Stimulated activated naive CD8-positive, alpha-beta T cell treated with anti-CD3 and anti-CD28 coated beads, Interleukin-15, Interleukin-2, amounts not matched to agents 100 U/mL and 50 U/mL, for 24 hours (primary cell): Measurements from ENCODE around the gene RPGRIP1L.

Experiments used
- ATAC-seq: fragments of 150-1000 bp; cut with Tn5 transposase; one replicate; pipeline ENCODE4 v1.10.0; 2021
- DNase-seq: peaks from one replicate; pipeline ENCODE4 v3.0.0; 2021

RPGRIP1L gene

DNA sequence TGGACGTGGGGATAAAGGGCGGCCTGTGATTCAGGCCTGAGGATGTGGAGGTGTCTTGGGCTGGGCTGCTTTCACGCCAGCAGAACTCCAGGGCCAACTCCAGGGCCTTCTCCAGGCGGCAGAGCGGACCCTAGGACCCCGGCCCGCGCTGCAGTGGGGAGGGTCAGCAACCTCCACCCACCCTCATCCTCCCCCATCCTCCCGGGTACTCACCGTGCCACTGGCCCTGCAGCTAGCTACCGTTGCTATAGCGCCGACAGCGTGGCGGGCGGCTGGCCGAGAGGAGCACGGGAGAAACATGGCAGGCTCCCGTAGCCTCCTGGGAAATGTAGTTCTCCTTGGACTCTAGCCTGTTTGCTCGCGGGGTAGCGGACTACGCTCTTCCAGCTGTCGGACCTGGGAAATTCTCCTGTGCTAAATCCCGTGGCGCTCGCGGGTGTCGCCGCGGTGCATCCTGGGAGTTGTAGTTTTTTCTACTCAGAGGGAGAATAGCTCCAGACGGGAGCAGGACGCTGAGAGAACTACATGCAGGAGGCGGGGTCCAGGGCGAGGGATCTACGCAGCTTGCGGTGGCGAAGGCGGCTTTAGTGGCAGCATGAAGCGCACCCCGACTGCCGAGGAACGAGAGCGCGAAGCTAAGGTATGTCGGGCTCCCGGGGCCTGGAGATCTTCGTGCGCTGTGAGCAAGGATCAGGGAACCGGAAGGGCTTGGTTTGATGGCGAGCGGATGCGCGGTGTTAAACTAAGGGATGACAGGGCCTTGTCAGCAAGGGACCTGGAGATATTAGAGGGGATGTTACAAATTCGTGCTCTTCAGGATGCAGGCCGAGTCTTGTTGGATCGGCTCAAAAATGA is at the start of gene RPGRIP1L, which contains the start of gene FTO:
RPGRIP1L (minus strand) TSS at position 270 of the 855 bp plus-strand sequence. CDS start 3,136 bp downstream, outside the sequence.
FTO (plus strand) TSS at position 567 of the 855 bp plus-strand sequence.
- DNase-seq (peak; percentile 98), ATAC-seq (peak; percentile 99)

DNA sequence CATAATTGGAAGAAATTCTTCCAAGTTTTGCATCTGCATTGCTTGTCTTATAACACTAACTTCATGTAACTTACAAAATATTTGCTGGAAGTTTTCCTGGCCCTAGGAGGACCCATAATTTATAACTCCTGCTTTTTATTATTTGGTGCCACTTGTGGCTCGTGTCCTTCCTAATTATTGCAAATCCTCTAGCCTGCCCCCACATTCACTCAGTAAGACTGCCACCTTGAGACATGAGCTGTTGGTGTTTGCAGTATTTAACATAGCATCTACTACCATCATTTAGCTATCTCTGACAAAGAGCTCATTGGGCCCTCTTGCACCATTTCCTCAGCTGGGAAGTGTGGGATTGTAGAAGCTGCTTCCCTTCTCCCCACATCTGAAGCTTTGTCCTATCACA is 49.8 kb upstream of the RPGRIP1L start:
- no peak for DNase-seq
- no peak for ATAC-seq

DNA sequence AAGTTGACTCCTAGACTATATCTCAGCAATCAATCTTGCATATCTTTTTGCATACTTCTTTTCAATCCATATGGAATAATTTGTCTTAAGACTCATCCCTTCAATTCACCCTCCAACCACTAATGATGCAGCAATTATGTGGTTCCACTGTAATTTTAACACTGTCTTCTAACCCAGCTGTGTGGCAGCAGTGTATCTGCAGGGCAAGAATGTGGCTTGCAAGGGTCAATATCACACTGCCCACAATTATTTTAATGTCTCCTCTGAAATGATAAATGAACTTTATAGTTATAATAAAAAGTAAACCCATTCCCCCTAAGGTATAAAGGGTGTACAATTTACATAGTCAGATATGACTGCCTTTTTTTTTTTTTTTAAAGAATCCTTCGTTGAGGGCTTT is 48.9 kb upstream of the RPGRIP1L start:
- ATAC-seq (no peak), DNase-seq (no peak)

DNA sequence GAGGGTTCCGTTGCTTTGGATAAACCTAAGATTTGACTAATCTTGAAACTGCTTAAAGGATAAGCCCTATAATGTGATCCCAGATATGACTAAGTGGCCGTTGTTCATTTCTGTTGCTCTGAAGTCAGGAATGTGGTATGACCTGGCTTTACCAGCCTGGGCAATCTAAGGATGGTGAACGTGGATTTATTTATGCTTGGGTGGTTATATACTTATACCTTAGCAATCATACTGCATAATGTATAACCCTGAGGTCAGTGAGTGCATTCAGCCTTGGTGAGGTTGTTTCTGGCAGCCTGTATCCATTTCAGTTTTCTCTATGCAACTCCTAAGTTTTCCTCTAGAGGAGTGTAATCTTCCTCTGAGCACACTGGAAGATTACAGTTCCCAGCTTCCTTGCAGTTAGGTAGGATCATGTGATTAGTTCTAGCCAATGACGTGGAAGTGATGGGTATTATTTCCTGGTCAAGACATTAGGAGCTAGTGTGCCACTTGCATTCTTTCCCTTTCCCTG is 42.2 kb upstream of the RPGRIP1L start:
- no peak for DNase-seq
- ATAC-seq: peak; percentile 44

DNA sequence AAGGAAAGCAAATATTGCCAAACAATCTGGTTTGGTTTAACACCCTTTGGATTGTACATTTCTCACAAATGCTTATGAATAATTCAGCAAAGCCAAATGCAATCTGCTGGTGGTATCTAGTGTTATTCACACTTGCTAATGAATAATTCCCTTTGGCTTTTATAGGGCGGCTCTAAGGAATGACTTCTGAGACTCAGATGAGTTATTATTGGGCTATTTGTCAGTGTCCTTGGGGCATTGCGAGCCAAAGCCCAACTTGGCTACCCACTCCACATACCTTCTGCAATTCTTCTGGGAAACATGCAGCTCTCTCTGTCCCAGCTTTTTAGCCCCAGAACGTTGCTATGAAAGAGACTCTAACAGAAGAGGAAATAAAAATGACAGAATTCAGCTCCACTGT is 41.4 kb upstream of the RPGRIP1L start:
- DNase-seq (no peak), ATAC-seq (no peak)

DNA sequence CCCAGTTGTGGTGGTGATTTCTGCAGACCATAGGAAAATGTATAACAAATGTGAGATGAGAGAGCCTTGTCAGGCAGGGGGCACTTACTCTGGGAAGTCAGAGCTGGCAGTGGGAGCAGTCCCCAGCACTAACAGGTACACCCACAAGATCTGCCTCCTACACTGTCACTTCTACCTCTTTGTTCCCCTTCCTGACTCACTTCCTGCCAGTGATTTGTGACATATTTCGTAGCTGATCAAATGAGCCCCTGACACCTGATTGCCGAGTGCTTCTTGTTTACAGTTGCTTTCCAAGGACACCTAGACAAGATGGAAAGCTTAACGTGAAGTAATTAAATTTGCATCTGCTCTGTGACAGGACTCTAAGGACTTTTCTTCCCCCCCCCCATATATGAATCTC is 40.8 kb upstream of the RPGRIP1L start:
- peak; percentile 17 for DNase-seq
- ATAC-seq: peak; percentile 82

DNA sequence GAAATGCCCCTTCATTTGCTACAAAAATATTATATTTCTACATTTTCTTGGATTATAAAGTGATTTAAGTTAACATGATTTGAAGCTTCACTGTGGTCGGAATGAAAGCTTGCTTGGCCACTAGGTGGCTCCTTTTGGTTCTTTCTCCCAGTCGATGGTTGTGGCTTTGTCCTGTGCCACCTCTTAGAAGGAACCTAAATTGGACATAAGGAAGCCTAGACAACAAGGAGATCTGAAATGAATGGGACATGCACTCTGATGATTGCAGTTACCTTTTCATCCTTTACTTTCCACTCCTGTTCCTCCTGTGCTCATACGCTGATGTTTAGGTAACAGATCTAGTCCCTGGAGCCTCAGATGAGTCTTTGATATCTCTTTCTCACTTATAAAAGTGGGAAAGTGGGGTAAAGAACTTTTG is 39.5 kb upstream of the RPGRIP1L start:
- DNase-seq (peak; percentile 13), ATAC-seq (no peak)

DNA sequence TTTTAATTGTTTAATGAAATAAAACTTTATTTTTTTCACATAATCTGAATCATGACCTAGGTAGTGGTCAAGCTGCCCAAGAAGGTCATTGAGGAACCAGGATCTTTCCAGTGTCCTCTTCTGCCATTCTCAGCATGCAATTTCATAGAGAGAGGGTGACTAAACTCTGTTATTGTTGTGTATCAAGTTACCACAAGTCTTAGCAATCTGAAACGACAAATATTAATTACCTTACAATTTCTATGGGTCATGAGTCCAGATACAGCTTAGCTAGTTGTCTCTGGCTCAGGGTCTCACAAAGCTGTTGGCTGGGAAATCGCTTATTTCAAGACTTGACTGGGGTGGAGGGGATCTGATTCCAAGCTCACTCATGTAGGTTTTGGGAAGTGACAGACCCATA is 37.9 kb upstream of the RPGRIP1L start:
- DNase-seq (no peak), ATAC-seq (no peak)

DNA sequence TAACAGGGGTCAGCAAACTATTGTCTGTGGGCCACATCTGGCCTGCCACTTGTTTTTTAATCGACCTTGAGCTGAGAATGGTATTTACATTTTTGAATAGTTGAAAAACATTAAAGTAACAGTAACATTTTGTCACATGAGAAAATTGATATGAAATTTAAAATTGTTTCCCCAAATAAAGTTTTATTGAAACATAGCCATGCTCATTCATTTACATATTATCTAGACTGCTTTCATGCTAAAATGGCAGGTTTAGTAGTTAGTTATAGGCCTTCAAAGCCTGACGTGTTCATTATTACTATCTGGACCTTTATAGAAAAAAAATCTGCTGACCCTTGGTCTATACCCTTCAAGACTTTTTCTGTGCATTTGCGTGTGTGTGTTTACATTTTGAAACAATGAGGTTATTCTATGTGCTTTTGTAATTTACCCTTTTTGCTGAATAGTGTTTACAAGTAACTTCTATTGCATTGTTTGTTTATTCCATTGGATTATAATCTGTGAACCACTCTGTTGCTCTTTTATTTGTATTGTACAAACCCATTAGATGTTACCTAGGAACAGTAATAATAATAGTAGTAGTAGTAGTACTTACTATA is 37.4 kb upstream of the RPGRIP1L start:
- ATAC-seq (no peak), DNase-seq (no peak)

DNA sequence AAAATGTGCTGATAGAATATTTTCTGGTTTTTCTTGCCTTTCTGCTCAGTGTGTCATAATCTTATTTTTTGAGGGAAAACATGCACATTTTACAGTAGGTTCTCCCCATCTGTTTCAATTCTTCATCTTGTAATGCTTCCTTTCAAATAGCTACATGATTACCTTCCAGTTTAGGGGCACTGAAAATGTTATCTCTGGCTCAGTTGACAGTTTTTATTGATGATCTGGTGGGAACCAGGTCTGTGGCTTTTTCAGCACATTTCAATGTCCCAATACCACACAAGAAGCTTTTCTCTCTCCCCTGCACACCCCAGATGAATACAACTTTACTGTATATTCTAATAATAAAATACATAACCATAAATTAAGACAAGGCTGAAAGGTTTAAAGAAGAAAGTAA is 36.8 kb upstream of the RPGRIP1L start:
- no peak for ATAC-seq
- DNase-seq: no peak

DNA sequence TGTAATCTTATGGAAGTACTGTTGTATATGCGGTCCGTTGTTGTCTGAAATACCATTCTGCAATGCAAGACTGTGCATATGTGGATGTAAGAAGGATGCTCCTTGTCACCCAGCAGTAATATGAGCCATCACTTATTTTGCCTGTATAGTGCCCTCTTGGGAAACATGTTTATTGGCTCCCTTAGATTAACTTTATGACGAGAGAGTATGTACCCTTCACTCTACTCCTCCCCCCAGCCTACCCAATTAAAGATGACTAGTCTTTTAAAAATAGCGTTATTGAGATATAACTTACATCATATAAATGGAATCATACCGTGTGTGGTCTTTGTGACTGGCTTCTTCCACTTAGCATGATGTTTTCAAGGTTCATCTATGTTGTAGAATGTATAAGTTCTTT is 33.9 kb upstream of the RPGRIP1L start:
- DNase-seq: no peak
- ATAC-seq: no peak

DNA sequence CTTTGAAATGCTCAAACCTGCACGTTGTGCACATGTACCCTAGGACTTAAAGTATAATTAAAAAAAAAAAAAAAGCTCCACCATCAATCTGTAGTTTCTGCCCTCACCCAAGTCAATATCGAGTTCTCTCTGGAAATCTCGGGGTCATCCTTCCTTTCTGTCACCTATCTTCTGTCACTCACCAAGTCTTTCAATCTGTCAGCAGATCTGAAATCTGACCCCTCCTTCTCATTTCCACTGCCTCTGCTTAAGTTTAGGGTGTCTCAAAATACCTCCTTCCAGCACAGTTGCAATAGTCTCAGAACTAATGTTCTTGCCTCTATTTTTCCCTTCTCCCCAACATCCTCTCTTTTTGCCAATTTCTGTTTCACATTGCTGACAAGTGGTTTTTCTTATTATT is 32.6 kb upstream of the RPGRIP1L start:
- ATAC-seq: no peak
- no peak for DNase-seq

DNA sequence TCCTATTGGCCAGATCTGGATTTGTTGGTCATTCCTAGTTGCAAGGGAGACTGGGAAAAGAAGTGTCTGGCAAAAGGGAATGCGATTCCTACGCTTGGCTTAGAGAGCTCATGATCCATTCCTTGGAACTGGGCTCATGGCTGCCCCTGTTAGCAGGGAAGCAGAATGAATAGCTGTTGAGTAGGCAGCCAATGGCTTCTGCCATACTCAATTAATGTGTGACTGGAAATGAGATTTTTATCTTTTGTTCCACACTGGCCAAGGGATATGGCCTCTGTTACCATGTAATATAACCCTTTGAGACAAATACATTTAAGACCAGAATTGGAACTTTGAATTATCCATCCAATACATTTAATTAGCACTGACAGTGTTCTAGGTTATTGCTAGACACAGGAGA is 31.2 kb upstream of the RPGRIP1L start:
- no peak for ATAC-seq
- DNase-seq: no peak

DNA sequence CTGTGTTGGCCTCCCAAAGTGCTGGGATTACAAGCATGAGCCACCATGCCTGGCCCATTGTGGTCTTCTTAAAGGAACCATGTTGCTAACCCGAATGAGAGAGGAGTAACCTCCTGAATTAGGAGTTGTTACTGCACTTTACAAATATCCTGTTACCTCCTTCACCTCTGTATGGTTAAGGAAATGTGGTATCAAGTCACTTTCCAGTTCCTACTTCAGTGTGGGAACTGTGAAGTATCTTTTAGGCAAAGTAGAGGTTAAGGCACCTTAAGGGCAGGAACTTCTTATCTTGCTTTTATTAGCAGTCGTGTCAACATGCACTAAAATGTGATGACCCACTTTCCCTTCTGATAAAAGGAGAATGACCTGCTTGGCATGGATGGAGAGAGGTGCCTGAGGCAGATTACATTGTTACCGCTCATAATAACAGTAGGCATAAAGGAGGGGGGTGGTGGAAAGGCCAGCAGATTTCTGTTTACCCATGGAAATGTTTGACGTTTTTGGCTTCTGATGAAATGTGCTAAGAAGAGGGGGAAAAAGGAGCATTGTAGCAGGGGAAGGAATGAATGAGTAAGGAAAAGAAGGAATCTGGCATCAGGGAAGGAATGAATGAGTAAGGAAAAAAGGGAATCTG is 28.8 kb upstream of the RPGRIP1L start:
- DNase-seq: no peak
- ATAC-seq: no peak

DNA sequence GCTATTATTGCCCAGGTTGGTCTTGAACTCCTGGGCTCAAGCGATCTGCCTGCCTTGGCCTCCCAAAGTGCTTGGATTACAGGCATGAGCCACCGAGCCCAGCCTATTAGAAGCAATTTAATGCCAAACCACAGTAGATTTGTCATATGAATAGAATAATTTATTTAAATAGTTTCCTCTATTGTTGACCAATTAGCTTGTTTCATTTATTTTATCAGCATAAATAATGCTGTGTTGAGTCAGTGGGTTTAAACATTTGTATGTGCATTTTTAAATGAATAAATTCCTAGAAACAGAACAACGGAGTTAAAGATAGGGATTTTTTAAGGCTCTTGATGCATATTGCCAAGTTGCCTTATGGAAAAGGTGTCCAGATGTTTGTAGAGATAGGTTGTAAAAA is 27.0 kb upstream of the RPGRIP1L start:
- DNase-seq: no peak
- no peak for ATAC-seq

DNA sequence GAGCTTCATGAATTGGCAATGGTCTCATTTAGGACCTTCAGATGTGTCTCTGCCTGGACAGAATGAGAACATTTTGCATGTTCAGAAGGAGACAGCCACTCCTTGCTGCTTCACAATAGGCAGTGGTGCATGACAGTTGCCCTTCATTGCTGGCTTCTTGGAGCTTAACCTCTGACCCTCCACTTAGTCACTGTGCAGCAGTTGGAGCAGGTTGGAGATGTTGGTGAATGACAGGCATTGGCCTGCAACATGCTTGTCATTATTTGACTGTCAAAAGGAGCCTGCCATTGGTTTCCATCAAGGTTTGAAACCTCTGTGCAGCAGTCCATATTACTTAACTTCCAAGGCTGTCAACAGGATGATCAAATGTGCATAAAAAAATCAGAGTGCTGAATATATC is 23.0 kb upstream of the RPGRIP1L start:
- ATAC-seq (no peak), DNase-seq (no peak)

DNA sequence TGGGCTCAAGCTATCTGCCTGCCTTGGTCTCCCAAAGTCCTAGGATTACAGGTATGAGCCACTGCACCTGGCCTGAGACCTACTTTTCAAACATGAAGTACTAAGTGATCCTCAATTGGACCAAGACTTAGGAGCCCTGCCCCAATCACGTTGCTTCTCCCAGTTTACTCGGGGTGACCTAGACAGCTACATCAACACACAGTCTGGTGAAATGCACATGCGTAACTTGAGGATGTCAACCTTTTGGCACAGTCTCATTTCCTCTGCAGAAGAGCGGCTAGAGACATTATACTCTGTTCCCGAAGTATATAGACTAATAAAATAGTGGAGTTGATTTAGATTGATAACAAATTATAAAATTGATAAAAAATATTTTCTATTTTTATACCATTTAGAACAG is 17.4 kb upstream of the RPGRIP1L start:
- DNase-seq: no peak
- no peak for ATAC-seq

DNA sequence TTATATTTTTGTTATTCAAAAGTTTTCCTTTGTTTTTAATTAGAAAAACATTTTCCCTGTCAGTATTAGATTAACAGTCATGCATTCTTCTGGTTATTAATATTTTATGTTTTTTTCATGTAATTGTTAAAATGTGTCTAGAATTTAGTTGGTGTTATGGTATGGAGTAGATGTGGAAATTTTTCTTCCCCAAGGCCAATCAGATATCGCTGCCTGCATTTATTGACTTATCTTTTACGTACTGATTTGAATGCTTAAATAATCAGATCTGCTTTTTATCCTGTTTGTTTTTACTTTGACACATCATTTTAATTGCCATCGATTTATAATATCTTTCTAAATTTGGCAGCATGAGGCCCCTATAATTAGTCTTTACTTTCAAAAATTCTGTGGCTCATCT is 13.9 kb upstream of the RPGRIP1L start:
- no peak for ATAC-seq
- no peak for DNase-seq

DNA sequence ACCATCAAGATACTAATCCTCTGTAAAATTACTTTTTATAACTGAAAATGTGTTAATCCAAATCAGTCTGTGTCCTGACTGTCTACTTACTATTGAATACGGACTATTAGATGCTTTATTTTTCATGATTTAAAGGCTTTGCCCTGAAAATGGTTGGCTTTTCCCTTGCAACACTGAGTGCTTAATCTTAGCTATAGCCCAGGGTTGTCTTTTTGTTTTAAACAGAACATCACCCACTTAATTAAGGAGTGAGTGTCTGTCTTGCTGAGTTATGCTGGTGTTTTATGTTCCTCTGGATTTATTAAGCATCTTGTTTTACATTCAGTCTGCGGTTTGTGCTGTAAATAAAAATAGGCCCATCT is 11.3 kb upstream of the RPGRIP1L start:
- ATAC-seq (no peak), DNase-seq (no peak)

DNA sequence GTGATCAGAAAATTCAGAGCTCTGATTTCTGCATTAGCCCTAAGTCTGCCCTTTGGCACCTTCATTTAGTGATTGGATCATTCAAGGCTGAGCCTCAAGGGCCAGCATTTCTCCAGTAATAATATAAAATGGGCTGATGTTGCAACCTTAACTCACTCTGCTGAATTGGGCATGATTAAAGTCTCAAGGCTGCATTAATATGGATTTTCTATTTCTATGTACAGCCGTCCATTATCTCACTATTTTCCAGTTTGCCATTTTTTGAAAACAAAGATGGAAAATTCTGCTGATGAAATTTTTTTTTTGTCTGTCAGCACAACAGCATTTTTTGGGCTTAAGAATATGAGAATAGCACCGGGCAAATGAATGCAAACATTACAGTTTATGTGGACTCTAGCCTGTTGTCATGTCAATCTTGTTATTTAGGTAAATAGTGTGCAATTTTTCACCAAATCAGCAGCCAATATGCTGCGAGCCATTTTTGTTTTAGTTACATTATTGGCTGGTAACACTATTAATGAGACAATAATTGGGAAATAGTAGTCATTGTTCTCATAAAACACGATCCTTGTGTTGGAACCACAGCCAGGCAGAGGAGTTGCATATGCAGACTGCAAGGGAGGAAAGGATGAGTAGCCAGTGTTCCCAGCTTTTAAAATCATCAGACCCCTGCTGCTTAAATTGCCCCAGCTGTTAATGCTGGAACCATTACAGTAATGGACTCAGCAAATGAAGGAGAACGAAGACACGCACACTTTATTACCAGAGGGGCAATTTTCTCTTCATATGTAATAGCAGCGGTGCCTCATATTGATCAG is 10.8 kb upstream of the RPGRIP1L start:
- DNase-seq: no peak
- ATAC-seq: no peak

DNA sequence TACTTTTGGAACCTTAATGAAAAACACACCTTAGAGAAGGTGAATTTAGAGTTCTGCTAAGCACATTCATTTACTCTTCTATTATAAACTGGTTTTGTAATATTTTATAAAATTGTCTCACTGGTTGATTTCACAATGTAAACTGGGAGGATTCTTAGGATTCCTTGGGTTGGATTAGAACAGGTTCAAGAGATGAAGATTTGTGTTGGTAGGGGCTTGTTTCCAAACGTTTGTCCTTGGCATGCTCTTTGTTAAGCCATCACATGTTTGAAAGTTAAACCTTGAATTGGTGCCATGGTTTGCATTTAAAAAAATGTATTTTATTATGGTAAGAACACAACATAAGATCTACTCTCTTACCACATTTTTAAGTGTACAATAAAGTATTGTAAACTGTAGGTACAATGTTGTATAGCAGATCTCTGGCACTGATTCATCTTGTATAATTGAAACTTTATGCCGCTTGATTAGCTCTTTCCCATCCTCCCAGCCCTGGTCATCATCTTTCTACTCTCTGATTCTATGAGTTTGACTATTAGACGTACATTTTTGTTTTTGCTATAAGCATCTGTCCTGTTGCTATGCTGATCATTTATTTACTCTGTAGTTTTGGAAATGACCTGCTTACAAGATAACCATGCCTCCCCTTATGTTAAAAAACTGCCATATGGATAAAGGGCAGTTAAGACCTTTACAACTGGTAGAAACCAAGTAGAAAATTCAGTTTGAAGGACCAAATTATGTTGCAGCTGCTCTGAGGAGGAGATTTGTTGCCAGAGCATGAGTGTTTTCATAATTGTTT is 9.9 kb upstream of the RPGRIP1L start:
- ATAC-seq (no peak), DNase-seq (no peak)
